ENCODE data around the gene SPINDOC.
A peak's percentile ranks its signal among the peaks of the same experiment; 100 is the strongest.

Gene SPINDOC

DNA sequence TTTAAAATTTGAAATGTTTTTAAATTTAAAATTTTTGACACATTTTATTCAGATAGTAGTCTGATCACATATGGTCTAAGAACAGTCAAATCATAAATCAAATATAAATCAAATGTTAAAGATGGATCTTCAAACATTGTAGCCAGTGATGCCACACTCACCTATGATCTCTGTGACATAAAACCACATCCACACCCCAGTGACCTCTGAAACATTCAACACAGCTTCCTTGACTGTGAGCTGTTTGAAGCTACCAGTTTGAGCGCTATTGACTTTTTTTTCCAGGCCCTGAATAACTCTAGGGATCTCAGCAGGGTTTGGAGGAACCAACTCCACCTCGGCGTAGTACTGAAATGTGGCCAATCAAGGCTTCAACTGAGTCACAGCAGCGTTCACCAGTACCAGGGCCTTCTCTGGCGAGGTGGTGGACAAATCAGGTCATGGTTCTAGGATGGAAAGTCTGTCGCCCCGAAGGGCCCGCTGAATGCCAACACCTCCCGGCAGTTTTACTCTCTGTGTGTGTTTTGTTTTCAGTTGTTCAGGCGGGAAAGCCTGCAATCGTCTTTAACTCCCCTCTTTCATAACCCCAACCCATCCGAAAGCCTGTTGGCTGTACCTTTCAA lies 21.4 kb downstream of the SPINDOC start:
- no peak for DNase-seq

DNA sequence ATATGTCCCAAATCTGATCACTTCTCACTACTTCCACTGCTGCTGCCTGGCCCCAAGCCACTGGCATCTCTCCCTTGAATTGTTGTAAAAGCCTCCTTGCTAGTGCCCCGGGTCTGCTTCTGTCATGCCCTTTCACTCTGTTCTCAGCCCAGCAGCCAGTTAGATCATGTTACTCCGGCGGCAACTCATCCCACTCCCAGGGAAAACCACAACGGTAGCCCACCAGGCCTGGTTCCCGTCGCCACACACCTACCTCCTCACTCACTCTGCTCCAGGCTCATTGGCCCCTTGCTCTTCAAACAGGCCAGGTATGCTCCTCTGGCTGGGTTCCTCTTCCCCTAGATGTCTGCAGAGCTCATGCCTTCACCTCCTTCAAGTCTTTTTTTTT lies 21.9 kb downstream of the SPINDOC start:
- DNase-seq = no peak

DNA sequence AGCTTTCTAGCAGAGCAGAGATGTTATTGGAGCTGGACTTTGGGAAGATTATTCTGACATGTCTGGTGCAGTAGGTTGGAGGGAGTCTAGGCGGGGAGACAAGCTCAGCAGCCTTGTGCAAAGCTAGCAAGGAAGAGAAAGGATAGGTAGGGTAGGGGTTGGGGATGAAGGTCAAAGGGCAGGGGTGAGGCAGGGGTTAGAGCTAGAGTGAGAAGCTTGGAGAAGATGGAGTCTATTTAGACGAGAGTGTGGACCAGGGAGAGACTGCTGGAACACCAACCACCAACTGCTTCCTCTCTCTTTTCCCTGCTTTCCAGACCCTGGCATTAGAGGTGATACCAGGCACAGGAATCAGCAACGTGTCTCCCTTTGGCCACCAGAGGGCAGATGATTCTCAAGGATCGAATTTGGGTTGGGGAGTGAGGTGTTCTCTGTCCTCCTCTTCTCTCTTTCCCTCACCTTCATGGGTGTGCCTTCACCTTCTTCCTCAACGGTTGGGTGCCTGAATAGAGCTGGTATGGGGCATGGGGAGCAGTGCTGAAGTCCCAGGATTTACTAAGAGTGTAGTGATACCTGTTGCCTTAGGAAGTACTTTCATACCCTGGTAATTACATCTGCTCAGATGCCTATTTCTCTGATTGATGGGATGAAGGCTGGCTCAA lies 23.9 kb downstream of the SPINDOC start:
- peak; percentile 68 for DNase-seq

DNA sequence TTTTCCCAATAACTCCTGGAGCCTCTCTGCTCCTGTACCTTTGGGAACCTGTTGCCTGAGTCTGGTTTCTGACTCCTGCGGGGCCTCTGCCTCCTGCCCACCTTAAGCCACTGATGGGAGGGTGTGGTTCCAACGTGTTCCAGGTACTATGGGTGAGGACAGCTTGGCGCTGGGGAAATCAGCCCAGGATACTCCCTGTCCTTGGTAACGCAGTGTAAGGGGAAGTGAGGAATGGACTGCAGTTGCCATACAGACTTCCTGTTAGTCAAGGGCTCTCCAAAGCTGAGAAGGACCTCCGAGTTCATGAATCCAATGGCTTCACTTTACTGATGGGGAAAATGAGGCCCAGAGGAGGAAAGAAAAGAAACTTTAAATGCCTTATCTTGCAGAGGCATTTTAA lies 24.5 kb downstream of the SPINDOC start:
- DNase-seq = no peak

DNA sequence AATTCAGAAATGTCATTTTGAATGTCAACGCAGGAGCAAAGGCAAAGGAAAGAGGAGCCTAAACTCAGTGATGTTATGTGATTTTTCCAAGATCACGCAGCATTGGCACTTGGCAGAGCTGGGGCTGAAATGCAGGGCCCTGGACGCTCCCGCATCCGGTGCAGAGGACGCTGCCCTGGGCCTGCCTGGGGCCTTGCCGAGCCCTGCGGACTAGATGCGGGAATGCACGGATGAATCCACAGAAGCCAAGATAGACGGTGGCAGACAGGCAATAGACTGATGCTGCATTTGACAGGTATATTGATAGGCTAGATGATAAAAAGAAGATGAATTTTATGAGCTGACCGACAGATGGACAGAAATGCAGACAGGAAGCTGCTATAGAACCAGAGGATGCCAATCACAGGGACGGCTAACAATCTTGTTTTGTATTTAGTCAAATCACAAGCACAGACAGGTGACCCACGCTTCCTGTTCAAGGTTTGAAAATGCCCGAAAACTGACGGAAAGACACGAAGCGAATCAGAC lies 25.0 kb downstream of the SPINDOC start:
- DNase-seq = no peak

DNA sequence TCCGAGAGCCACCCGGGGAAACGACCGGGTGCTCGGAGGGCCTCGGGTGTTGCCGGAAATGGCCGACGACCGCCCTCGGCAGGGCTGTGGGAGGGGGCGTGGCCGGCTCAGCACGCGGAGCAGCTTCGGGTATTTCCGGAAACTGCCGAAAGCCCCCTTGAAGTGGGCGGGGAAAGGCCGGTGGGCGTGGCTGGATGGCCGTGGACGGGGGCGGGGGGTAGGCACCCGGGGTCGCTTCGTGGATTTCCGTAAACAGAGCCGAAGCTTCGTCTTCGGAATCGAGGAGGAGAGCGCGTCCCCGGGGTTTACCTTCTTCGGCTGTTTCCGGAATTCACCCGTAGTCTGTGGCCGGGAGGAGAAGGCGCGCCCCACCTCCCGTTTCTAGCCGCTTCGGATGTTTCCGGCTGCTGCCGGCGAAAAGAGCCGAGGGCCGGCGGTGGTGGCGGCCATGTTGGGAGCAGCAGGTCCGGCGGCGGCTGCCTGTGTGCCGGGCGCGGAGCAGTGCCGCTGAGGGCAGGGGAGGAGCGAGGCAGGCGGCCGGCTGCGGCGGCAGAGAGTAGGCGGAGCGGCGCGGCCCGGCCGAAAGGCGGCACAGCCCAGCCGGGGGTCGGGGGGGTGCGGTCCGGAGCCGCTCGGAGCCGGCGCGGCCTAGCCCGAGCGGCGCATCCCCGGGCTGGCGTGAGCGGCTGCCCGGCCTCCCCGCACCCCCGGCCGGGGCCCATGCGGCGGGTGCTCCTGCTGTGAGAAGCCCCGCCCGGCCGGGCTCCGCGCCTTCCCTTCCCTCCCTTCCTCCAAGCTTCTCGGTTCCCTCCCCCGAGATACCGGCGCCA lies 25.6 kb downstream of the SPINDOC start, which contains the start of gene MARK2:
Gene MARK2 (plus strand): TSS at position 433 of the 830 bp plus-strand sequence. CDS start 397 bp downstream, at position 830.
- peak; percentile 100 for DNase-seq

DNA sequence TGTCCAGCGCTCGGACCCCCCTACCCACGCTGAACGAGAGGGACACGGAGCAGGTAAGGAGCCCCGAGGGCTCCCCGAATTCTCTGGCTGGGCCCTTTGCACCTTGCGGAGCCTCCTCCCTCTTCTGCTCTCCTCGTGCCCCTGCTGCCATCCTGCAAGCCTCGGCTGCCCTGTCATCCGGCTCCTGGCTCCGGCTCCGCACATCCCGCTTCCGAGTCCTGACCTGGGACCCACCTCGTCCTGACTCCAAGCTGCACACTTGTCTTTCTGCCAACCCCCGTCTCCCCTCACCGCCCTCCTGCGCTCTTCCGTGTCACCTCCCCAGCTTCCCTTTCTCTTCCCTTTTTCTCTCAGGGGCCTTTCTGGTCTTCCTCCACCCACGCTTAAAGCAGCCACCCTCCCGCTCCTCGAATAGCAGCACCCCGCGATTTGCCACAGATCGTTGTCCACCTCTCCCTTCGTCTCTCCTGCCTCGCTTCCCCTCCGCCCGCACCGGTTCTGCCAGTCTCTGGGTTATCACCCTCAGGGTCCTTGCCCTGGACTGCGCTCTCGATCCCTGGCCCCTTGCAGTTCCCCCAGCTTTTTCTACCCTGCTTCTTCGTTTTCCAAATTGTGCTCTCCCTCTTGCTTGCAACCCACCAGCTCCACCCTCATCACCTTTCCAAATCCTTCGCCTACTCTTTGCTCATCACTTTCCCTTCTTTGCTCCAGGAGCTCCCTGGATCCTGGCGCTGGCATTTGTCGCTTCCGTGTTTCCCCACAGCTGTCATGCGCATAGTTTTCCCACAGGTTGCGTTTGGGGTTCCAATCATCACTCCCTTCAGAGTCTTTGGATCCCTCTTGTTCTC lies 26.5 kb downstream of the SPINDOC start:
- no peak for DNase-seq

DNA sequence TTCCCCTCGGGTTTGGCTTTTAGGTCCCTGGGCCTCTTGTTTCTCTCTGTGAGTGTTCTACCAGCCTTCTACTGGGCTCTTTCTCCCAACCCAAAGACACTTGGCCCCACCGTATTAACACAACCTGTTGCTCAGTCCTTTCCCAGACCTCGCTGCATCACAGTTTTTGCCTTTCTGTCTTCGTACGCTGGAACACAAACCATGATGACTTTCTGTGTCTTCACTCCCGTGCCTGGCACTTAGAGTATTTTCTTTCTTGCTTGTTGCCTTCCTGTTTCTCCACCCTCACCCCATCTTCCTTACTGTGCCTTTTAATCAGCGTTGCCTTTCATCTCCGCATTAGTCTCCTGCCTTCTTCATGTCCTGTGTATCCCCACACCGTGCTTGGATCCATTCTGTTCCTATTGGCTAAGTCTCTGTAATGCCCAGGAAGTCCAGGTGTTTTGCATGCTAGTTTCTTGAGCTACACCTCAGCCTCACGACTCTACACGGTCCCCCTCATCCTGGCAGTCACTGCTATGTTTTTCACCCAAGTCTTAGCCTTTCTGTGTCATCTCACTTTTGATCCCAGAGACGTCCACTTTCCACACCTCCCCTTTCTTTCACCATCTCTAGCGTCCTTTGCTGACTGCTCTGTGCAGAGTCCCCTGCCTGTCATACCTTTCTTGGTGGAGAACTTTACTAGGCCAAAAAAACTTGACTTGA lies 27.3 kb downstream of the SPINDOC start:
- no peak for DNase-seq

DNA sequence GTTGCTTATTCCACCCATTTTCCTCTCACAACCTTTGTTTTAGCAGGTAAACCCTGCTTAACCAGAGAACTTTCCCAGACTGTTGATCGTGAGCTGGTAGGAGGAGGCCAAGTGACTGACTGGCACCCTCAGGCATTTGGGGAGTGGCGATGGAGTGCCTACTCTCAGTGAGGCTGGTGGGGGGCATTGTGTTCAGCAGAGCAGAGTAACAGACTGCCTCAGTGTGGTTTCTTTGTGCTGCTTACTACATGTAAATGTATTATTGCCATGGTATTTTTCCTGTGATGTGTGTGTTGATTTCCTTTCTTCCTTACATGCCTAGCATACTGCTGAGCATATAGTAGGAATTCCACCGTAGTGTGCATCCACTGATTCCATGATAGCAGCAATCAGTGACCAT lies 28.3 kb downstream of the SPINDOC start:
- DNase-seq = no peak

DNA sequence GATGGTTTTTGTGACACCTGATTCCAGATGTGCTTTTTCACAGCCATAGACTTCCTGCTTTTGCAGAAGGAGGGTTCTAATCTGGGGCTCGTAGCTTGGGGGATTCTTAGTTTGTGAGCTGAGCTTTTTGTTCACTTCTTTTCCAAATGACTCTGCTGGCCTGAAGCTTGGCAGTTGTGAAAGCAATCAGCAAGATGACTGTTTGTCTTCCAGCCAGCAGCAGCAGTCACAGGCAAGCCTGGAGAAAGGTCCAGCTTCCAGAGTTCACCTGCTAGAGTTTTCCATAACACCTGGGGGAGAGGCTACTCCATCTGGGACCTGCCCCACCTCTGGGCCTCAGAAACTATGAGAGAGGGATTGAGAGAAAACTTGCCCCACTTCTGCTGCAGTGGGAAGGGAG lies 29.8 kb downstream of the SPINDOC start:
- no peak for DNase-seq

DNA sequence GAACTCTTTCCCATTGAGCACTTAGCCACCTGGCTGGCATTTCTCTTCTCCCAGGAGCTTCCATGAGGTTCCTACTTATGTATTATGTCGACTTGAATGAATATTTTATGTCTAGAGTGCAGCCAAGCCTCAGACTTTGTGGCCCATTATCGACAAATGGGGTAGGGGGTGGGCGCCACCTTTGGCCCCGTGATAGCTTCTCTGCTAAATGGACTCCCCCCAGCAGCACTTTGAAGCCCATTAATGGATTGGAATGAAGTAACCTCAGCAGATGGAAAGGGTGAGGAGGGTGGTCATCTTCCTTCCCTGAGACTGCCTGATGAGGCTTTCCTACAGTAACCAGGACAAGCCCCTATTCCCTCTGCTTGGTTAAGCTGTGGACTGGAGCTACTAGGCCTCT lies 31.6 kb downstream of the SPINDOC start:
- no peak for DNase-seq

DNA sequence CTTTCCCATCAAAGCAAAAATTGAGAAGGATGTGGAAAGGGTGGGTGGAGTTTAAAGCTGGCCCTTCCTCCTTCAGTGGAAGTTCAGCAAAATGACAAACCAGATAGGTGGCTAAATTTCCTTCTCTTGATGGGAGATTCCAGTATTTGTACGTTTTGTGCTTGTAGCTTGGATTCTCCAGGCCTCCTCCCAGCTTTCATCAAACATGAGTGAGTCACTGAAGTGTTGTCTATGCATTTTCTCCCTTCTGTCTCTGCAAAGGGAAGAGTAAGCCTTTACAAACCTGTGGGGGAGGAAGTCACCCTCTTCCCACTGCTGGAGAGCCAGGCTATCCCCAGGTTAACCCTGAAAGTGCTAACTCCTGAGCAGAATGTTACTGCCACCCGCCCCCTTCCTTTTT lies 32.0 kb downstream of the SPINDOC start:
- no peak for DNase-seq

DNA sequence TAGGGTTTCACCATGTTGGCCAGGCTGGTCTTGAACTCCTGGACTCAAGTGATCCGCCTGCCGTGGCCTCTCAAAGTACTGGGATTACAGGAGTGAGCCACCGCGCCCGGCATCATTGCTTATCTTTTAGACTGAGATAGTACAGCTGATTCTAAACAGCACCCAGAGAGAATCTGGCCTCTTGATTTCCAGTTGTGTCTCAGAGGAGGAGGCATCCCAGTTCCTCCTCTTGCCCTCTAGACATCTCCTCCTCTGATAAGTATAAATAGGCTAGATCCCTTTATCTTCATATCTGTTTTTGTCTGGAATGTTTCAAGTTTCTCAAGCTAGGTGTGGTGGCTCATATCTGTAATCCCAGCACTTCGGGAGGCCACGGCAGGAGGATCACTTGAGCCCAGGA lies 32.7 kb downstream of the SPINDOC start:
- no peak for DNase-seq

DNA sequence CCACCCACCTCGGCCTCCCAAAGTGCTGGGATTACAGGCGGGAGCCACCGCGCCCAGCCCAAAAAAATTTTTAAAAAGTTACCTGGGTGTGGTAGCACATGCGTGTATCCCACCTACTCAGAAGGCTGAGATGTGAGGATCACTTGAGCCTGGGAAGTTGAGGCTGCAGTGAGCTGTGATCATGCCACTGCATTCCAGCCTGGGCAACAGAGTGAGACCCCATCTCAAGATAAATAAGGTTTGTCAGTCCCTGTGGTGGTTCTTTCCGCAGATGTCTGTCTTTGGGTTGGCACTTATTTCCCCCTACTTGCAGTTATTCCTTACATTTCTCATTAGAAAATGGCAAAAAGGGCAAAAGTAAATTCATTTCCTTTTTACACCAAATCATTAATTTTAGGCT lies 33.6 kb downstream of the SPINDOC start:
- DNase-seq = no peak

DNA sequence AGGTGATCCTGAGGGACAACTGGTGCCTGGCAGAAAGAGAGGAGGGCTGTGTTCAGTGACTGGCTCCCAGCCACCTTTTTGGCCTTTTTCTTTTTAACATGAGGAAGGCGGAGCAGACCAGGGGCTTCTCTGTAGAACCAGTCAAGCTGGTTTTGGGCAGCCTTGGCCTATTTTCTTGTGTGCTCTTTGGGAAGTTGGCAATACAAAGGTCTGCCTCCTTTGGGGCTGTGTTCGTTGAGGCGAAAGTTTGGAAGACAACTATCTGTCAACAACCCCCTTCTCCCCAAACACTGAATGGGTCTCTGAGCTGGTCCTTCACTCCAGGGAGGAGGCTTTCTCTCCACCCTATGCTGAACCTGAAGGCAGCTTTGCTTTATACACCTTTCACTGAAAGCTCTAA lies 34.1 kb downstream of the SPINDOC start:
- DNase-seq = no peak

DNA sequence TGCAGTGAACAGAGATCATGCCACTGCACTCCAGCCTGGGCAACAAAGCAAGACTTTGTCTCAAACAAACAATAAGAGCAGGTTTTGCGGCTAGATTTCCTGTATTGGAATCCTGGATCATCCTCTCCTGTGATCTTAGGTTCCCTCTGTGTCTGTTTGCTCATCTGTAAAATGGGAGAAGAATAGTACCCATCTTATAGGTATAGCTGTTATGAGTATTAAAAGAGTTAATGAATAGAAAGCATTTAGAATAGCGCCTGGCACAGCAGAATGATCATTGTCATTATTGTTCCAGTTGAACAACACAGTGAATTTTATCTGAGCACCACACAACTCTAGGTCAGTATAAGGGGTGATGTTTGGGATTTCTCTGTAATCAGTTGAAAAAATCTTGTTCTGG lies 36.4 kb downstream of the SPINDOC start:
- no peak for DNase-seq

DNA sequence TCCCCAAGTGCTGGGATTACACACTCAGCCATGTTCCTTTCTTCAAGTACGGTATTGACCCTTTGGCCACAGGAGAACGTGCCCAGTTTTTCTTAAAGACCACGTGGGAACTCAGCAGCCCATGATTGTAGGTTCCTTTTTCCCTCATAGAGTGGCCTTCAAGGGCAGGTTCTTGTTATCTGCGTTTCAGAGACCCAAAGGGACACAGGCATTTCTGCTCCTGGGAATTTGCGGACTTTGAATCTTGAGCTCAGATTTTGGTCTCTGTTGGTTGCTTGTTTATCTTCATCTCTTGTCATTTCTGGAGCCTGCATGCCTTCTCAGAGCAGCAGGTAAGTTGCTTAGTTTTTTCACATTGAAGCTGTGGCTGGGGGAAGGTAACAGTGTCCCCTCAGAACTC lies 37.7 kb downstream of the SPINDOC start:
- DNase-seq = no peak

DNA sequence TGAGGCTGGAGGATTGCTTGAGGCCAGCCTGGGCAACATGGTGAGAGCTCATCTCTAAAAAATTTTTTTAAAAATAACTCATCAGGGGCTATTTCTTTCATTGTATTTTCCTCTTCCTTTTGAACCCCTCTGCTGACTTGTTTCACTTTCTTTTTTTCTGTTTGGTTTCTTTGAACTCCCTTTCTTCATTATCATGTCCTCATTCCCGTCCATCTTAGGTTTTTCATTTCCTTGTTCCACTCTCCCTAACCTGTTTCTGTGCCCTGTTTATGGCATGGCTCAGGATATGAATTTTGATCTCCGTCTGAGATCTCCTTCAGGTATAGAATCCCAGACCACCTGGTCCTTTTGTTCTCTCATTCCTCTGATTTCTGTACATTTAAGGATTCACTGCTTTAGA lies 38.1 kb downstream of the SPINDOC start:
- DNase-seq = no peak

DNA sequence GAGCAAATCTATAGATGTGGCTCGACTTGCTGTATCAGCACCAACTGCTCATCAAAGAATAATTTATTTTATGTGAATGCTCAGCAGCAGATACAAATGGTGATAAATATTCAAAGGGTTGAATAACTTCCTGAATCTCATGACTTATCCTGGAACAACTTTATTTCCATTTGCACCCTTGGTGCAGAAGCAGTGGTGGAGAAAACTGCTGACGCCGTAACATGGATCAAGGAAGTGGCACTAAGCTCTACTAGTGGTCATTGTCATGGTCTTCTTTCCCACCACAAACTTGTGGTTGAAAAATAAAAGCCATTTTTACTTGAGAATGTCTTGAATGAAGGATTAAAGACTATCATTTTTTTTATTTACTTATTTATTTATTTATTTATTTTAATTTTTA lies 40.2 kb downstream of the SPINDOC start:
- DNase-seq = no peak

DNA sequence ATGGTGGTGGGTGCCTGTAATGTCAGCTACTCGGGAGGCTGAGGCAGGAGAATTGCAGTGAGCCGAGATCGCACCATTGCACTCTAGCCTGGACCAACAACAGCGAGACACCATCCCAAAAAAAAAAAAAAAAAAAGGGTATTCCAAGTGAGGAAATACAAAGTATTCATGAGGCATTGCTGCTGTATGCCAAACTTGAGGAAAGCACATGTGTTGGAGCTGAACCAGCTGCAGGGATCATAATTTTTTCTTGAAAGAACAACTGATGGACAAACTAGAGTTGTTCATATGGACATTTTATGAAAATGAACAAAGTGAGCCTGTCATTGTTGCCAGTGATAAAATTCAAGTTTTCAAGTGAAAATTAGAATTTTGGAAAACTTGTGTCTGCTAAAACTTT lies 41.4 kb downstream of the SPINDOC start:
- no peak for DNase-seq

DNA sequence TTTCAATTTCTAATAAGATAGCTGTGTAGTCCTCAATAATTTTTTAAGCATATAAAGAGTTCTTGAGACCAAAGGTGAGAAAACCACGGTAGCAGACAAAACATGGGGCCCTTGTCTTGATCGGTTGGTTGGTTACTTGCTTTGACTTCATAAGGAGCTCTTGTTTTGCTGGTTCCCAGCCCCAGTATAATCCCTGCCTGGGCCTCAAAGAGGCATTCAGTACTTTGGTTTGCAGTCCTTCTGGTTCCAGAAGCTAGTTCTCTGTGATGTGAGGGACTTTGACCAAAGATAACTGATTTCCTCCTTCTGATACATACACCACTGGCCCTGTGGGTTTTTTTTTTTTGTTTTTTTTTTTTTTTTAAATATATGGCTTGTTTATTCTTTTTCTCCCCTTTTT lies 42.7 kb downstream of the SPINDOC start:
- DNase-seq = no peak

Measured in NCI-H774 (cell line).